Large intestine (tissue), 3 donors: ENCODE data around the gene CIT. TPM values are rescaled to one million over a fixed set of nuclear protein-coding genes. Genes with fewer than 3 reads are reported as not detected.

Experiments used
- DNase-seq, 2 donors: peaks; one replicate each; pipeline versions ENCODE4 v3.0.0 to v3.0.0-alpha.2; 2013
- H3K27ac ChIP-seq: one replicate; pipeline ENCODE4 v1.5.1; 2013; ENCODE audit warnings: low read length
- H3K27me3 ChIP-seq: 2 replicates; pipeline ENCODE4 v1.6.1; 2013; ENCODE audit warnings: low read length; ENCODE audit not compliant: control insufficient read depth, insufficient read depth
- H3K36me3 ChIP-seq: 2 replicates; pipeline ENCODE4 v1.6.1; 2013; ENCODE audit warnings: low read length; ENCODE audit not compliant: control insufficient read depth, insufficient read depth
- H3K4me1 ChIP-seq: one replicate; pipeline ENCODE4 v1.6.1; 2013; ENCODE audit warnings: low read length; ENCODE audit not compliant: control insufficient read depth, insufficient read depth
- H3K4me3 ChIP-seq: one replicate; pipeline ENCODE4 v1.5.1; 2013; ENCODE audit warnings: low read length
- H3K9me3 ChIP-seq: one replicate; pipeline ENCODE4 v1.6.1; 2013; ENCODE audit warnings: mild to moderate bottlenecking, low read depth, low read length, moderate library complexity; ENCODE audit not compliant: control insufficient read depth
- WGBS: methylation state at CpG from one replicate; pipeline ENCODE4 v1.1.5; 2013; ENCODE audit warnings: low lambda C conversion rate; ENCODE audit not compliant: insufficient coverage; 5-methylcytosine and 5-hydroxymethylcytosine counted together
- polyA plus RNA-seq: library from polyadenylated mRNA; unstranded; fragments of 120-200 nt; gene quantifications from one replicate; pipeline ENCODE4 v1.2.1, GENCODE V29; 2013

Gene CIT
- polyA plus RNA-seq, 1 donor, result 9.4 TPM

DNA sequence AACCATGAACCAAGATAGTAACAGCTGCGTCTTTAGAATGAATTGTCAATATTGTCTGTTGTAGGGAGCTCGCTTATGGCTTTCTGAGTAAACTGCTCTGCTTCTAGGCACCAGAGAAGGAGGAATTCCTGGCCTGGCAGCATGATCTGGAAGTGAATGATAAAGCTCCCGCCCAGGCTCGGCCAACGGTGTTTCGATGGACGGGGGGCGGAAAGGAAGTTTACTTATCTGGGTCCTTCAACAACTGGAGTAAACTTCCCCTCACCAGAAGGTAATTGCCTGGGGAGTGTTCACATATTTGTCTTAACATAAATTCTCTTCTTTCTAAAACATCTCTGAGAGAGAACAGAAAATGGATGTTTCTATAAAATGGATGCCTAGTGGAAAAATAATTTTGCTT, 204.9 kb downstream of the CIT start:
- Histone ChIP-seq H3K9me3 (peaks cover 2% of the 10 kb centered on the region), H3K4me3 (no peak overlapping the region), H3K27ac (no peak overlapping the region), H3K27me3 (no peaks in the 10 kb centered on the region), H3K4me1 (peaks cover 33% of the 10 kb centered on the region), H3K36me3 (peaks cover 56% of the 10 kb centered on the region)
- DNase-seq, result no peak
- WGBS, result no CpG with 5 or more reads among the region's 8 CpGs

DNA sequence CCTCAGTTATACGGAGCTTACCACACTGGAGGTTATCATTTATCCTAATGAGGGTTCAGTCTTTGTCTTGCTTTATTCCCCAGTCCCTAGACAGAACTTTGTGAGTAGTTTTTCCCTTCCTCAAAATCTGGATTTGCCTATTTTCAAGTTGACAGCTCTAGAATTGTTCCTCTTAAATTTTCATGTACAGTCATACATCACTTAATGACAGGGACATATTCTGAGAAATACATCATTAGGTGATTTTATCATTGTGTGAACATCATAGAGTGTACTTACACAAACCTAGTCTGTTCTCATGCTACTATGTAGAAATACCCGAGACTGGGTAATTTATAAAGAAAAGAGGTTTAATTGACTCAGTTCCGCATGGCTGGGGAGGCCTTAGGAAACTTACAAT, 206.1 kb downstream of the CIT start:
- Histone ChIP-seq H3K27me3 (no peaks in the 10 kb centered on the region), H3K4me1 (peaks cover 33% of the 10 kb centered on the region), H3K9me3 (peaks cover 2% of the 10 kb centered on the region), H3K36me3 (peaks cover 45% of the 10 kb centered on the region), H3K4me3 (no peak overlapping the region), H3K27ac (peak overlapping the region; percentile 97)
- WGBS, result 60% methylated on average over 2 of the region's 3 CpGs
- DNase-seq, result no peak

DNA sequence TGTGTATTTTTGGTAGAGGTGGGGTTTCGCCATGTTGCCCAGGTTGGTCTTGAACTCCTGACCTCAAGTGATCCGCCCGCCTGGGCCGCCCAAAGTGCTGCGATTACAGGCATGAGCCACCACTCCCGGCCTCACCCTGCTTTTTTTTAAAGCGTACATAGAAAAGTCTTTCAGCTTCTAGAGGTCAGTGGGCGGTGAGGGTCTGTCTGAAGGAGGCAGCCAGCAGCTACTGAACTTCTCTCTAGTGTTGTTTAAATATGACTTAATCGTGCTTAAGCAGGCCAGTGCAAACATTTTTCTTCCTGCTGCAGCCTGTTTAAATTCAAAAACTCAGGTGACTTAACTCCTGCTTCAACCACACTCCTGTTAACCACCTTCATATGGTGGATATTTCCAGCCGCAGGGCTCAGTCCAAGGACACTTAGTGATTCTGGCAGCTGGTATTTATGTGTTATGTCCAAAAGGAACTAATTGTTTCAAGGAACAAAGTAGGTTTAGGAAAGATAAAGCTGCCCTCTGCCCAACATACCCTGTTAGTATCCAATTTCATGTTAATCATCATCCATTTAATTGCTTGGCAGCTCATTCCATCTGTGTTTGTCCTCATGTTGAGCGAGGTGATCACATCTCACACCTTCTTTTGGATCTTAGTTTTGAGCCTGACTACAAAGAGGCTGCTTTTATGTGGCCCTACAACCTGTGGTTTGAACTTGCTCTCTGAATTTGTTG, 207.2 kb downstream of the CIT start:
- peak overlapping the region; percentile 27 for H3K4me3 ChIP-seq
- WGBS, result no CpG with 5 or more reads among the region's 11 CpGs
- peaks cover 33% of the 10 kb centered on the region for H3K36me3 ChIP-seq
- DNase-seq, result peak; percentile 64 to 86
- peak overlapping the region; percentile 97 for H3K27ac ChIP-seq
- H3K4me1 ChIP-seq, result peaks cover 33% of the 10 kb centered on the region
- H3K27me3 ChIP-seq, result no peaks in the 10 kb centered on the region
- H3K9me3 ChIP-seq, result peaks cover 2% of the 10 kb centered on the region

DNA sequence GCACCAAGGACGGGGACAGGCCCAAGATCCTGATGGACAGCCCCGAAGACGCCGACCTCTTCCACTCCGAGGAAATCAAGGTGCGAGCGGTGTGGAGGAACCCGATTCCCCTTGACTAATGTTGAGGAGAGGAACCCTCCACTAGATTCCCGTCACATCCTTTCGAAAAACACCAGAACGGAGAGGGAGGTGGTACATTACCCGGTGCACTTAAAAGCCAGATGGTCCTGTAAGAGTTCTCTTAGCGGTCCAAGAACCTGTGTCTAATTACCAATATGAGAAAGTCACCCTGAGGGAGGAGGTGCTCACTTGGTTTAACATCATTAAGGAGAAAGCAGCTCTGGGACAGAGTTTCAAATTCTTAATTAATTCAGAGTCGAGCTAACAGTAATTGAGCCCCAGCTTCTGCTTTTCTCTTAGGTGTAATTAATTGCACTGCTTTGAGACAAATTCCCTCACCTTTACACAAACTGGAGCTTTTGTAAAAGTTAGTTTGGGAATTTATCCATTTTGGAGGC, 208.7 kb downstream of the CIT start:
- DNase-seq, result no peak
- peaks cover 26% of the 10 kb centered on the region for H3K4me1 ChIP-seq

DNA sequence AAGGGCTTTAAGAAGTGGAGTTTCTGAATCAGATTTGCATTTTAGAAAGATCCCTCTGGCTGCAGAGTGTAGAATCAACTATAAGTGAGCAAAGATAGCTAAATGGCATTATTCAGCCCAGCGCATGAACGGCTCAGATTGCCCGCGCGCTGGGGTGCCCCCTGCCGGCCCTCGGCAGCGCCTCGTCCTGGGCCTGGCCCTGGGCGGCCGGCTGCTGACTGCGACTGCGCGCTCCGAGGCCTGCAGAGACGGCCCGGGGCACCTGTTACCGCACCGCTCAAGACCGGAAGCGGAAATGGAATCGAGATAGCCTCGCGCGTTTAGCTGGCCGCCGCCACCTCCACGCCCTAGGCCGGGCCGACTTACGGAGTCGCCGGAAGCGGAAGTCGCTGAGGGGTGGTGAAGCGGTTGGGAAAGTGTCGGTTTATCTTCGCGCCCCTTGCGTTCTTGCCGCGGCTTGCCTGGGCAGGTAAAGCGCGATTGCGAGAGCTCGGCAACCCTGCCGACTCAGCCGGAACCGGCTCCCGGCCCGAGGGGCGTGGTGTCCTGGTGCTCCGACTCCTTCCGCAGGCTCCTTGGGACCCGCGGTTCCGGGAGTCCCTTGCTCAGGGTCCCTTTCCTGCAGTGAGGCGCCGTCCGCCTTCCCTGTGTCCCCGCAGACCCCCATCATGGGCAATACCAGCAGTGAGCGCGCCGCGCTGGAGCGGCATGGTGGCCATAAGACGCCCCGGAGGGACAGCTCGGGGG, 209.4 kb downstream of the CIT start, which contains the start of gene PRKAB1:
Gene PRKAB1 (plus strand): TSS at position 557 of the 747 bp plus-strand sequence. CDS start 112 bp downstream, at position 669.
- Histone ChIP-seq H3K9me3 (peaks cover 2% of the 10 kb centered on the region), H3K27ac (peak within 1 kb of the TSS; percentile 97), H3K36me3 (peaks cover 12% of the 10 kb centered on the region), H3K4me3 (peak within 1 kb of the TSS; percentile 100), H3K4me1 (peaks cover 24% of the 10 kb centered on the region), H3K27me3 (no peaks in the 10 kb centered on the region)
- DNase-seq, result peak; percentile 98 to 99
- WGBS, result no CpG with 5 or more reads among the region's 69 CpGs

More for the DNA sequence above, 208.7 kb downstream of the CIT start:
- H3K9me3 ChIP-seq, result peaks cover 2% of the 10 kb centered on the region
- peak overlapping the region; percentile 97 for H3K27ac ChIP-seq
- peaks cover 18% of the 10 kb centered on the region for H3K36me3 ChIP-seq
- no peaks in the 10 kb centered on the region for H3K27me3 ChIP-seq
- H3K4me3 ChIP-seq, result peak overlapping the region; percentile 100
- no CpG with 5 or more reads among the region's 14 CpGs for WGBS

DNA sequence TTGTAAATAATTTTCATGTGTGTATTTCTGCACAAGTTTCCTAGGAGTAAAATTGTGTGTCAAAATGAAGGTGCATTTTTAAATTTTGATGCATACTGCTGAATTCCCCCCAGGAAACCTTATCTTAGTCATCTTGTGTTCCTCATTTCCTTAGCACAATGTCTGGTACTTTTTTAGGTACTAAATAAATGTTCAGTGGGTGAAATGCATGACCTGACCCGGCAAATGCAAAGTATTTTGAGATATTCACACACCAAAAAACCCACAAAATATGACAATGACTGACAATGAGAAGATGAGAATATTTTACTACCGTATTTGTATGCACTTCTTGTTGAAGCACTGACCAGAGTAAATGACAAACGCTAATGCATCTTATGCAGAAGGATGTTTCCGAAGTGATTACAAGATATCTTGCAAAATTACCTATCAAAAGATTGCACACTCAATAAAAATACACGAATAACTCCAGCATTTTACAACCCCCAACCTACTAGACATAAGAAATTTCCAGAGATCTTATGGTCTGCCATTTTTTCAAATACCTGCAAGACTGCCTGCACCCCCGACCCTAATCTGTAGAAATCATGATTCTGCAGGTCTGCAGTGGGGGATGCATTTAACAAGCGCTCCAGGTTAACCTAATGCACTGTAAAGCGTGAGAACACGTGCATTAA, 210.1 kb downstream of the CIT start:
- H3K4me3 ChIP-seq, result peak overlapping the region; percentile 100
- H3K9me3 ChIP-seq, result peaks cover 2% of the 10 kb centered on the region
- H3K4me1 ChIP-seq, result peaks cover 17% of the 10 kb centered on the region
- WGBS, result 75% methylated on average over 2 of the region's 9 CpGs
- H3K27ac ChIP-seq, result no peak overlapping the region
- no peak for DNase-seq
- H3K36me3 ChIP-seq, result peaks cover 5% of the 10 kb centered on the region
- no peaks in the 10 kb centered on the region for H3K27me3 ChIP-seq

DNA sequence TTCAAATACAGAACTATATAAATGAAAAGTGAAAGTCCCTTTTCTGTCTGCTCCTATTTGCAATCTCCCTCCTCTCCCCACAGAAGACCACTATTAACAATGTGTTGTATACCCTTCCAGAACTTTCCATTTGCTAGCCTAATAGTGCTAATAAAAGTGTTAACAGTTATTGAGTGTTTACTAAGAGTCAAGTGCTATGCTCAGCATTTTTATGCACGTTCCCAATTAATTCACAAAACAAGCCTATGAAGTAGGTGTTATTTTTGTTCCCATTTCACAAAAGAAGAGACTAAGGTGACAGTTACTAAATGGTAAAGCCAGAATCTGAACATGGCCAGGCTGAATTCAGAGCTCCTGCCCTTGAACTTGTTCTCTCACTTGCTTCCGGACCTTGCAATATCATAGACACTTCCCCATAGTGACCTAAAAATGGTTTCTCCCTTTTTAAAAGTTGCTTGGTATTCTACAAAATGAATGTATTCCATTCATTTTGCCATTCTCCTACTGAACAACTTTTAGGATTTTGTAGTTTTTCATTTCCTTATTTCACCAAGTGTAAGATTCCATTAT, 210.8 kb downstream of the CIT start:
- no peak overlapping the region for H3K27ac ChIP-seq
- no peaks in the 10 kb centered on the region for H3K27me3 ChIP-seq
- DNase-seq, result no peak

DNA sequence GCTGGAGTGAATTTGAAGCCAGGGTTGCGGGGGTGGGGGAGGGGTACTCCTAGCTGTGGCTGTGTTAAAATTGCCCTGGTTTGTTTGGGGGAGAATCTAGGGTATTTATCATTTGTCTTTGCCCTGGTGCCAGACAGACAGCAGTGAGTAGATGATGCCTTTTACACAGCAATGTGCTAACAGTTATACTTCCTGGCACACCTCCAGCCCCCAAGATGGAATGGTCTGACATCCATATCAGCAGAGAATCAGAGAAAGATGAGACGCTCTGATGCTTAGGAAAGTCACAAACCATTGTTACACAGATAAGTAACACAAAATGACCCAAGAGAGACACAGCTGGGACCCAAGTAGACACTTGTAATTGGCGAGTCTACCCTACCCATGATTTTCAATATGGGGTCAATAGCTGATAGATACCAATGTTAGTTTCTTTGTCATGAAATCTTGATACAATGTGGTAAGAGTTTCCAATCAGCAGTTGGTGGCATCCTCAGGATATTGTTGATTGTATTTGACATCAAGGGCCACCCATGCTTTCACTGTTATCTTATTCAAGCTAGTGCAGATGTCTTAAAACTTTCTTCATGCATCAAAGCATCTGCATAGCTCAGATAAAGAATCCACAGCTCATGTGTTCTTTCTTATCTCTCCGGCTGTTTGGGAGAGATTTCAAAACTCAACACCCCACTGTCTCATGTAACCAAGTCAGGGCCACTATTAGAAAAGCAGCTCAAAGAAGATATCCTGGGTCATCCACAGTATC, 211.8 kb downstream of the CIT start:
- Histone ChIP-seq H3K4me1 (peaks cover 8% of the 10 kb centered on the region), H3K27ac (no peak overlapping the region), H3K9me3 (peaks cover 2% of the 10 kb centered on the region), H3K4me3 (no peak overlapping the region), H3K36me3 (no peaks in the 10 kb centered on the region), H3K27me3 (no peaks in the 10 kb centered on the region)
- WGBS, result 100% methylated on average over 2 of the region's 4 CpGs
- DNase-seq, result no peak

More for the DNA sequence above, 210.8 kb downstream of the CIT start:
- no peaks in the 10 kb centered on the region for H3K36me3 ChIP-seq
- no peak overlapping the region for H3K4me3 ChIP-seq
- WGBS, result 83% methylated on average over 1 of the region's 2 CpGs
- H3K4me1 ChIP-seq, result peaks cover 15% of the 10 kb centered on the region
- peaks cover 2% of the 10 kb centered on the region for H3K9me3 ChIP-seq

DNA sequence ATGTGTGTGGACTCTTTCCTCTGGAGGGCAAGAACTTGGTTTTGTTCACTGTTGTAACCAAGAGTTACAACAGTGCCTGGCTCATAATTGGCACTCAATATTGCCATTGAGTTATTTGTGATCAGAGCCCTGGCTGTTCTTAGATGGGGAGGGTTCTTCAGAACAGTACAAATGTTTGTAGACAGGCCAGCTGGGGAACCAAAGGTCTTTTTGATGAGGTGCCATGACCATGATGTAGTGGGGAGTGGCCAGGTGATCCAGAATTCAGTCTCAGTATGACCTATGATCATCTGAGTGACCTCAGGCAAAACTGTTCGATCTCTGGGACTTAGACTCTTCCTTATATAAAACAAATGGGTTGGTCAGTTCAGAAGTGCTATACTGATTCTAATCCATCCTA, 212.5 kb downstream of the CIT start:
- Histone ChIP-seq H3K36me3 (no peaks in the 10 kb centered on the region), H3K9me3 (peaks cover 2% of the 10 kb centered on the region), H3K4me3 (no peak overlapping the region), H3K4me1 (peaks cover 2% of the 10 kb centered on the region), H3K27me3 (no peaks in the 10 kb centered on the region), H3K27ac (no peak overlapping the region)
- DNase-seq, result no peak
- no CpG with 5 or more reads among the region's 1 CpG for WGBS
